GM18870 (cell line): Measurements from ENCODE around the gene ATP6V1C2.
"Not testable (repeated sequence)": the region's sequence is repeated elsewhere in the genome, so short reads cannot be mapped to it uniquely, and the experiment has no call there.

Experiments
- ATAC-seq: cut with Tn5 transposase; IDR thresholded peaks from one replicate; pipeline ENCODE4 v1.9.1; 2021; ENCODE audit warnings: moderate library complexity; ENCODE audit not compliant: unreplicated experiment

ATP6V1C2 gene

DNA sequence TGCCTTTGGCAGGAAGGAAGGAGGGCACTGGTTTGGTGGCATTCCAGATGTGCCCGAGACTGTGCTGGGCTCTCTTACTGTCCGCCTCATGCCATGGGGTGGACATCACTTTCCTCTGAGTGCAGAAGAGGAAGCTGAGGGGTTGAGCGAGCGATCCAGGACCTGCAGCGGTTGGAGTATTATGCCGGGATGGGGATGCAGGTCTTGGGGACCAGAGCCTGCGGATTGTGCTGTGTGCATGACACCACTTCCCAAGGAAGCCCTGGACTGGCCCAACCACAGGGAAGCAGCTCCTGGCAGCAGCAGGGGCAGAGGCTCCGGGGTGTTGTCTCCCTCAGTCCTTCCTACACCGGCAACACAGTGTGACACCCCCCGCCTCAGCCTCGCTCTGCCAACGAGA is 44.5 kb downstream of the ATP6V1C2 start:
- no peak for ATAC-seq

DNA sequence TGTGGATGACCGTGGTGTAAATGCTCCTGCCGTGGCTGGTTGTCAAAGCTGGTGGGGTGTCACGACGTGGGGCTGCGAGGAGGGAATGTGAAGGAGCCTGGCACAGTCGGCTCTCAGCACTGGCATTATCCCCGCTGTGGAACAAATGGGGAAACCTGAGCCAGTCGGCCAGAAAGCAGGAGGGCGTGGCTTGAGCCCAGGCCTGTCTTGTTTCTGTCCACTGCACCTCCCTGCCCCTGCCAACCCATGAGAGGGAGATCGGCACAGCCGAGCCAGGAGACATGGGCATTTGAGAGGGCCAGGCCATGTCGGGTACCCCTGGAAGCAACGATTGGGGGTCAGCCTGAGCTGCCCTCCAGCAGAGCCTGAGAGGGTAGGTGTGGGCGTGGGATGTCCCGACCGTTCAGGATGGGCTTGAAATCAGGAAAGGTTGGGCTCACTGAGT is 46.7 kb downstream of the ATP6V1C2 start:
- no peak for ATAC-seq

DNA sequence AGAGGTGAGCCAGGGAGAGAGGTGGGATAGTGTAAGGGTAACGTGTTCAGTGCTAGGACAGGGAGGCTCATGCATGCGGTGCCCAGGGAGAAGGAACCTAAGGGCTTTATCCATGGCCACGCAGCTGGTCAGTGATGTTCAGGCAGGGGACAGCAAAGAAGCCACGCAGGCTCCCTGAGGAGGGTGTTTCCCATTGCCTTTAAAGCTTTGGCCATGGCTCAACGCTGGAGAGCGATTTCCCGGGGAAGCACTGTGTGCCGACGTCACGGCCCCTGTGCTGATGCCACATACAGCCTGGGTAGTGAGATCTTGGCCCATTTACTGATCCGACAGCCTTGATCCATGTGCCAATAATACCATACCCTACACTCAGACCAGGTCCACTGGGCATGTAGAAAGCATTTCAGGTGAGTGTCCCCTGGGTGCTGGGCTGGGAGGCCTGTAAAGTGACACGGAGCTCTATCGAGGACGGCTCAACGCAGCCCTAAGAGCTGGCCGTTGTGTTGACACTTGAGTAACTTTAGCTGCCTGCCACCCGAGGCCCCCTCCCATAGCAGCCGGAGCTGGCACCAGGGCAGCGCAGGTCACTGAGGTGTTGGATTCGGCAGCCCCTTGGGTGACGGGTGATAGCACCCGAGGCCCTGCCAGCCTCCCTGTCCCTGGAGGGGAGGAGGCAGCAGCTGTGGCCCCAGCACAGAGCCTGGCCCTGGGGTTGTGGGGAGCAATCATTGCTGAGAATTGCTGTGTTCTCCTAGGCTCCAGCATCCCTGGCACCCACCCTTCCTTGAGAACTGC is 49.7 kb downstream of the ATP6V1C2 start:
- no peak for ATAC-seq

DNA sequence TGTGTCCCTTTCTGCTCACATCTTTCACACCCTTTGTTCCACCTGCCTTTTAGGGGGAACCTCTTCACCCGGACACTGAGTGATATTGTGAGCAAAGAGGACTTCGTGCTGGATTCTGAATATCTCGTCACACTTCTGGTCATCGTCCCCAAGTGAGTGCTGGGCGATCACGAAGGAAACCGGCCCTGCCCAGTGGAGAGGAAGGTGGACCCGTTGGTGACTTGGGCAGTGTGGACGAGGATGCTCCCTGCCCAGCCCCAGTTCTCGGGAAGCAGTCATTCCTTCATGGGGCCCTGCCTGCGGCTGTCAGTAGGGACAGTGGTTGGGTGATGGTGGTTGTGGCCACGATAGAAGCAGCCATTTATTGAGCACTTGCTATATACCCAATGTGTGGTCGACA is 50.4 kb downstream of the ATP6V1C2 start:
- no peak for ATAC-seq

DNA sequence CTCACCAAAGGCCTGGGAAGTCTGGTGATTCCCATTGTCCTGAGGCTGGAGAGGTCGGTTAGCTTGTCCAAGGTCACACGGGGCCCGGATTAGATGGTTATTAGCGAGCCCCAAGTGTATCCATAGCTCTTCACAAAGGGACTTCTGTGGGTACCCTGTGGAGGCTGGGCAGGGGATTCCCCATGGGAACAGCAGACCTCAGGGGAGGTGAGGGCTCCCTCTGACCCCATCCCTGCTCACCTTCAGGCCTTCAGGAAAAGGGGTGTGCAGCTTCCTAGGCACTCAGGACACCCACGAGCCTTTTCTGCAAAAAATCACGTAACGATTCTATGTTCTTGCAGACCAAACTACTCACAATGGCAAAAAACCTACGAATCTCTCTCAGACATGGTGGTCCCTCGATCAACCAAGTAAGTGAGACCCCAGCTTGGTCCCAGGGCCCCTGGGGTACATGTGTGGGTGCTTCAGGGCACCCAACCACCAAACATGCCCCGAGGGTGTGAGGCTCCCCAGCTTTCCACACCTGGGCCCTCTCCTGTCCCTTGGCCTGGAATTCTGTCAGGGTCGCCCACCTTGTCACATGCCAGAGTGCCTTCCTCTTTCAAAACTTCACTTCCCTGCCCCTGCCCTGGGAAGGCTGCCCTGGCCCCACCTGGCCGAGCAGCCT is 50.9 kb downstream of the ATP6V1C2 start:
- ATAC-seq = no peak

DNA sequence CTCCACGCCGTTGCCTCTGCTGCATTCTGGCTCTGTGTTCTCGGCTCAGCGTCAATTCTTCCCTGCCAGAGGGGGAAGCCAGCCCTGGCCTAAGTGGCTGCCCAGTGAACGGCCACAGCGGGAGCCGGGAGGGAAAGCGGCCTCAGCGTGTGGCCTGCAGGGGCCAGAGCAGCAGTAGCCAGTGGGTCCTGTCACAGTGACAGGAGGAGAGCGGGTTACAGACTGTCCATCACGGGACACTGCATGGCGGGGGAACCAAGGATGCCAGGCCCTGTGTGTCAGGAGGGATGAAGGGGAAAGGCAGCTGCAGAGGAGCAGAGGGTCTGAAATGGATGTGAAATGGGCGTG is 51.4 kb downstream of the ATP6V1C2 start:
- ATAC-seq = no peak

DNA sequence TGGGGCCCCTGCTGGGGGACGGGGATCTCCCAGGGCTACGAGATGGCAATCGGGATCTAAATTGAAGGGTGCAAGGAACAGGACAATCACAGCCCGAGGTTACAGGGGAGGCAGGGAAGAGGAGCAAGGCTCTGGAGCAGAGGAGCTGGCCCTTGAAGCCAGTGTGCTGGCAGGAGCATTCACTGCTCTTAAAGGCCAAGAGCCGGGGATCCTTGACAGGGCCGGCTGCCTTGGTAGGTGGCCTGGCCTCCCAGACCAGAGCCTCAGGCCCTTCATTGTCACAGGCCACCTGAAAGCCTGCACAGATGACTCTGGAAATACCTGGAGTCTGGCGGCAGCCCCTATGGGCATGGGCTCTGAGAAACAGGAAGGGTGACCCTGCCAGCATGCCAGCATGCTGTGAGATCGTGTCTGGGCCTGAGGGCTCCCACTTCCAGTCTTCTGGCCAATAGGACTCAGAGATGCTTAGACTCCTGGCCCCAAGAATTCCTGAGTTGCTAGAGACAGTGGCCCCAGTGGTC is 52.5 kb downstream of the ATP6V1C2 start:
- ATAC-seq = no peak

DNA sequence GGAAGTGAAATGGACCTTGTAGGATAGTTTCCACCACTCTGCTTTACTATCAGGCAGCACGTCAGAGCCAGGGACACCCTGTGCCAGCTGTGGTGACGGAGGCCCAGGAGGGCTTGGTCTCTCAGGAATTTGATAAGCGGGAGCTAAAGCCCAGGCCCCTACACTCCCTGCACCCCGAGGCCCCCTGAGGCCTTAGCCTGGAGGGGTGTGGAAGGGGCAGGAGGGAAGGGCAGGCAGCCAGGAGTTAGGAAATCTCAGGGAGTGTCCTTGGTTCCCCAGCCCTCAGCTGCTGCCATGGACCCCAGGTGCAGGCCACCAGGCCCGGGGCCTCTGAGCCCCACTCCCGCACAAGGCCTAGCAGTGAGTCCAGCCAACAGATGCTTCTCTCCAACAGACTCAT is 53.0 kb downstream of the ATP6V1C2 start:
- ATAC-seq = no peak

DNA sequence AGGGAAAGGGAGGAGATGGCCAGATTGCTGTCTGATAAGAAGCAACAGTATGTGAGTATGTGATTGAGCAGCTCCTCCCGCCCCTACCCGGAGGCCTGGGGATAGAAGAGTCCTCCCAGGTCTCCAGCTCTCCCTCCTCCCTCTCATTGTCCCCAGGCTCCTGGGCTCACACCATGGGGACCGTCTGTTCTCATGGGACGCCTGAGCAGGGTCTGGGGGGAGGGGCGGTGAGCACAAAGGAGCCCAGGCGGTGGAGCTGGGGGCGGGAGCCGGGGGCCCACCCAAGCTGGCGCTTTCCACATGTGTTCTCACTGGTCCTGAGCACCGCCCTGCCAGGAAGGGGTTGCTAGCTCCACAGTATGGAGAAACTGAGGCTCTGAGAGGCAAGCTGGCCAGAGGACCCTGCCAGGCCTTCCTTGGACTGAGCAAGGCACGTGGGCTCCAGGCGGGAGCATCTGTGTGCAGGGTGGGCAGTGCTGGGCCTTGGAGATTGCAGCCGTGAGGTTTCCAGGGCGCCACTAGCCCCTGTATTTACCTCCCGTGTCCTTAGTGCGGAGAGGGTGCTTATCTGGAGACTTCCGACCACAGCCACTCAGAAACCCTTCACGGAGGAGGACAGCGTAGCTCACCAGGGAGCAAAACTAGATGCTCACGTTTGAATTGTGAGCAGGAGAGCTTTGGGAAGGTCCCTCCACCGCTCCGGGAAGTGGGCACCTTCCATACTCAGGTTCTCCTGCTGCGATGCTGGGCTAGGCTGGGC is 53.8 kb downstream of the ATP6V1C2 start:
- no peak for ATAC-seq

DNA sequence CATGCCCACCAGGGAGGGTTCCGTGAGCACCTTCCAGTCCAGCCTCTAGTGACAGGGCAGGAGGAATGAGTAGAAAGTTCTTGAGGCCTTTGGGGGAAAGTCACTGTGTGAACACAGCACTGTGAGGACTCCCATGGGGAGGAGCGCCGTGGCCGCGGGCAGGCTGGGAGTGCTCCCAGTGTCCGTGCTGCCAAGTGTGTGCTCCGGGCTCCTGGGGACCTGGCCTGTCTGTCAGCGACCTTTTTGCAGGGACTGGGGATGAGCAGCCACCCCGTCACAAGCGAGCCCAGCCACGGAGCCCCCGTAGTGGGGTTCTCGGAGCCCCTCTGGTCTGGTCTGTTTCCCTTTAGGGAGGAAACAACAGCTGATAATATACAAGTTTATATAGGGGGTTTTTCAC is 54.4 kb downstream of the ATP6V1C2 start:
- ATAC-seq = no peak

DNA sequence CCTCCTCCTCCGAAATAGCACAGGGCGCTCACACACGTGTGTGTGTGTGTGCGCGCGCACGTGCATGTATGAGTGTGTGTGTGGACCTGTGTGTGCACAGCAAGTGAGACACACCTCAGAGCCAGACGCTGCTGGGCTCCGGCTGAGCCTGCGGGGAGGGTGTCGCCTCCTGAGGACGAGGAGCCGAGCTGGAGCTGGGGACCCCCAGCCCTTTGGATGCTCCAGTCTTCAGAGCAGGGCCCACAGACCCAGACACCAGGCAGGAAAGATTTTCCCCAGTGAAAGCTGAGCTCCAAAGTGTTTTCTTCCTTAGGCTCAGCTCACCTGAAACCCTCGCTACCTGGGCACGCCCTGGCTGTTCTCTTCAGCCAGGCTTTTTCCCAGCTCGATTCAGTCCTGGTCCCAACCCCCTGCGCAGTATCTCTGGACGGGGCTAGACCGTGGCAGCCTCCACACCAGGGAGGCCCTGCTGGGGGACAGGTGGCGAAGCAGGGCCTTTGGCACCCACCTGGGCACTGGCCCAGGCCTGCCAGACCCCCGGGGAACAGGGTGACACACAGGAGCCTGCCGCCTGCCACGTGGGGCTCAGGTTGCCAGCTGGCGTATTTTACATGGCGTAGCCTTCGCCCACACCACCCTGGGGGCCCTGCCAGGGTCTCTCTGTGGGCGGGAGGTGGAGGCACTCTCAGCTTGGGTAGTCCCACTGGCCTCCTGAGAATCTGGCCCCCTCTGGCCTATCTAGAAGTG is 55.0 kb downstream of the ATP6V1C2 start:
- ATAC-seq = no peak

DNA sequence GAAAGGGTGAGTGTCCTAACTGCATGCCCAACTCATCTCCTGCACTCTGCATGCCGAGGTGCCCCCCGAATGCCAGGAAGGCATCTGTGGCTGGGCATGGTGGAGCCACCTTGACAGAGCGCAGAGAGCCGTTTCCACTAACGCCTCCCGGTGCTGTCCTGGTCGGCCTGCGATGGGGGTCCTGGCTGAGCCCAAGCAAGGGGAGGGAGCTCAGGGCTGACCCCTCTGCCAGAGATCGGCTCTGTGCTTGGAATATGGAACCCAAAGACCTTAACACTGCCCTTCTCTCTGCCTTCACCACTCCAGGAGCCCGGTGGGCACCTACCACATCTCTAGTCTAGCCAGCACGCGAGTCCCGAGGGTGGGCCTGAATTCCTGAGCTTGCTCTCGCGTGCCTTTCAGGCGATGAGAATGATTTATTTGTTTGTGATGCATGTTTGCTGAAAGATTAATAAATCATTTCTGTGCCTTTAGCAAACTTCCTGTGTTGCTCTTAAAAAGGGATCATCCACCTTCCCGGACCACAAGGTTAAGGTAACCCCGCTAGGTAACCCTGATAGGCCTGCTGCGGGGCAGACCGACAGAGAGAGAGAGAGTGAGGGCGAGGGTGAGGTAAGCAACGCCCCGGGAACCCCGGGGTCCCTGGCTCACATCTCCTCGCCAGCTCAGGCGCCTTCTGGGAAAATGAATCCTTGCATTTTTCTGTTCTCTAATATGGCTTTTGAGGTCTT is 55.8 kb downstream of the ATP6V1C2 start:
- no peak for ATAC-seq

DNA sequence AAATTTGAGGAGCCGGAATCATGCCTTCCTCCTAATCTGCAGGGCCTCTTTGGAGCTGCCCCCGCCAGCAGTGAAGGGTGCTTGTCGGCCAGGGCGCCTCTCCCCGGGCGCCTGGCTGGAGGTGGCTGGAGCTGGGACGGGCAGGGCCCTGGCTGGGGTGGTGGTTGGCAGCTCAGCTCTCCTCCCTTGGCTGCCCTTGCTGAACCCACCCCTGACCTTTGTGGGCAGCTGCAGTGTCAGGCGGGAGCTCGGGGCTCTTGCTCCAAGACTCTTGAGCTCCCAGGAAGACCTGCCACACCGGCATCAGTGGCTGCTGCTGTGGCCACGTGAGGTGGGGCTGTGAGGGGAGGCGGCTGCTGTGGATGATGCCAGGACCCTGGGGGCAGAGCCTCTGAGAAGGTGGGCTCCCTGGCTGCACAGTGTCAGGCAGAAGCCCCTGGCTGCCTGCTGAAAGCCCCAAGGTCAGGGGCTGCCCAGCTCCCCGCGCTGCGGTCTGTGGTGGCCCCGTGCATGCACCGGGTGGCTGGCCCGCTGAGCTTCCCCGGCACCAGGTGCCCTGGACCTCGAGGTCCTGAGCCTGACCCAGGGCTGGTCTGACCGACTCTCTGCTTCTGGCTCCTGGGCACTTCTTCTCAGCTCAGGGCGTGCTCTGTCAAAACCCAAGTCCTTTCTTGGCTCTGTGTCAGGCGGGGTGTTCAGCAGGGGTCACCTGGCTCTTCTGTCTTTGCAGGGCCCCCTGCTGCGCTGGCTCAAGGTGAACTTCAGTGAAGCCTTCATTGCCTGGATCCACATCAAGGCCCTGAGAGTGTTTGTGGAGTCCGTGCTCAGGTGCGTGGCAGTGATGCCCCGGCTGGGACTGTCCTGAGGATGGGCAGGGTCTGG is 56.7 kb downstream of the ATP6V1C2 start:
- no peak for ATAC-seq

DNA sequence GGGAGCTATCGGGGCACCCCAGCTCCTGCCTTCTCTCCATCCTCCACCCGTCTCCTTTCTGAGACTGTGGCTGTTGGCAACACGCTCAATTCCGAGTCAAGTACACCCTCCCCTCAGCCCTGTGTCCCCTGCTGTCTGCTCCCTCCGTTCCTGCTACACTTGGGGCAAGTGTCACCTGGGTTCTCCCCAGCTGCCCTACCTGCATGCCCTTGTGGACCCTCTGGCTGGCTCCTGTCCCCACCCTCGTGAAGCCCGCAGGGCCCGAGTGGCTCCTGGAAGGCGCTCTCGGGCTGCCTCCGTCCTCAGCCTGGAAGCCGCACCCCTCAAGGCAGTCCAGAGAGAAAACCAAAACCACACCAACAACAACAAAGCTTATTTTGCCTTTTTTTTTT is 57.3 kb downstream of the ATP6V1C2 start:
- ATAC-seq = no peak

DNA sequence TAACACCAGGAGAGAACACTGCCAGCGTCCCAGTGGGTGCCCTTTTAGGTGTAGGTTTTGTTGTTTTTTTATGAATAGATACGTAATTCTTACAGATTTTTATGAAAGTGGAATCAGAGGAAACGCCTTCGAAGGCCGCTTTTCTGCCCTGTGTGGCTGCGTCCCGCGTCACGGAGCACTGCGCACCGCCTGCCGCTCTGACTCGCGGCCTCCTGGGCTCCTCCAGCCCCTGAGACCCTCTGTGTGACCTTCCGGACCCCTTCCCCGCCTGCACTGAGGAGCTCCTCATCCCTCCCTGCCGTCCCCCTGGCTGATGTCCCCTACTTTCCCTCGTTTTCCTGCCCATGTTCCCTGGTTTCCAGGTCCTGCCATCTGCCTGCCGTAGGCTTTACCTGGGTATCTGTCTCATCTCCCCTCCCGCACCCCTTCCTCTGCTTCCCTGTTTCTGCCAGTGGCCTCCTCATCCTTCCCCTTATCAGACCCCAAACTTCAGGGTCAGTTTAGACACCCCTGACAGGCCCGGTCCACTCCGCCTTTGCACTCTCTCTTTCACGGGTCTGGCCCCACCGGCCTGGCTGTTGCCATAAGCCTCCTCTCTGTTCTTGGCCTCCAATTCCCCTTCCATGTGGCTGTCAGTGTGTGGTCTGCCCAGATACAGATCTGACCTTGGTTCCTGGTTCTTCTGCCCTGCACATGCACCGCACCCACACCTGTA is 58.5 kb downstream of the ATP6V1C2 start:
- ATAC-seq = no peak

DNA sequence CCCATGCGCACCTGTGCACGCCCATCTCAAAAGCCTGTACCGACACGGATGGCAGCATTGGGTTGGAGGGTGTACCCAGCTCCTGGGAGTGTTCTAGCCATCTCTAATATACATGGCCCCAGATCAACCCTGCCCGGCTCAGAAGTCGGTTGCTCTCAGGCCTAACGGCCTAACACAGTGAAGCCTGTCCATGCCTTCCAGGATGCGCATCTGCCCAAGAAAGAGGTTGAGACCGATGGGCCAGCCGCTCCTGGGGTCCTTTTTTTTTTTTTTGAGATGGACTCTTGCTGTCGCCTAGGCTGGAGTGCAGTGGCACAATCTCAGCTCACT is 59.0 kb downstream of the ATP6V1C2 start:
- no peak for ATAC-seq

DNA sequence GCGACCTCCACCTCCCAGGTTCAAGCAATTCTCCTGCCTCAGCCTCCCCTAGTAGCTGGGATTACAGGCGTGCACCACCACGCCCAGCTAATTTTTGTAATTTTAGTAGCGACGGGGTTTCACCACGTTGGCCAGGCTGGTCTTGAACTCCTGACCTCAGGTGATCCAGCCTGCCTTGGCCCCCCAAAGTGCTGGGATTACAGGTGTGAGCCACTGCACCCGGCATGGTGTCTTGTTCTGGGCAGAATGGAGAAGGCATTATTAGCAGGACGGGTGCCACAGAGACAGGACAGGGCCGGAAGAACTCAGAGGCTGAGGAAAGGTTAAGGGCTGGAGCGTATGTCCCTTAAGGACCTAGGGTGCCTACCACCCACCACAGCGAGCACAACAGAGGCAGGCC is 59.4 kb downstream of the ATP6V1C2 start:
- not testable (repeated sequence) for ATAC-seq

DNA sequence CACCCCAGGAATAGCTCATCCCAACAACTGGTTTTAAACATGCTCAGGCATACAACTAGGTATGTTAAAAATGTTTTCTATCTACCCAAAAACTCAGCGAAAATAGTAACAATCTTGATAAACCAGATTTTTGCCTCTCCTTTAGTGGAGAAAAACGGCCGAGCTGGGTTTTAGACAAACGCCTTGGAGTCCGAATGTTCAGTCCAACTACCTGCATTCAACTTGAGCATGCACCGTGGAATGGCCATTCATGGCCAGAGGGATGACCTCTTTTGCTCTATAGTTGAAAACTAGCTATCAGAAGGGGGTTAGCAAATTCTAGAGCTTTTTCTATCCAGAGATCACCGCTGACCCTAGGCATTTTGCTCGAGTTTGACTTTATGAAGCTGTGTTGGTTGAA is 60.3 kb downstream of the ATP6V1C2 start:
- ATAC-seq = no peak

DNA sequence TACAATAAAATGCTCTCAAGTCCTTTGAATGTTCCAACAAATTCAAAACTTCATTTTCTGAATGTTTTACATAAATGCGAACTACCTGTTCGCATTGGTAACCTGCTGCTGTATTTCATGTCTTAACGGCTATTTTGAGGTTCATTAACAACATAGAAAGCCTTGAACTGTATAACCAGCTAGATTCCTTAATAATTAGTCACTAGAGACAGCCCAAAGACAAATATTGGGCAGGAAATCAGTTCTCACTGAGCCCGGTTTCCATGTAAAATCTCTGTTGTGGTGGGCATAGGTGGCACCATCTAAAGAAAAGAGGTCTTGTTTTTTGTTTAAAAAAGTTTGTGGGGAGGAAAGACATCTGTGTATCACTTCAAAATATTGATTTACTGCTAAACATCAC is 62.0 kb downstream of the ATP6V1C2 start:
- ATAC-seq = no peak
